ENCODE data around the gene SHANK2.
A peak's percentile ranks its signal among the peaks of the same experiment; 100 is the strongest.
"Not testable (repeated sequence)": the region's sequence is repeated elsewhere in the genome, so short reads cannot be mapped to it uniquely, and the experiment has no call there.

Gene SHANK2

DNA sequence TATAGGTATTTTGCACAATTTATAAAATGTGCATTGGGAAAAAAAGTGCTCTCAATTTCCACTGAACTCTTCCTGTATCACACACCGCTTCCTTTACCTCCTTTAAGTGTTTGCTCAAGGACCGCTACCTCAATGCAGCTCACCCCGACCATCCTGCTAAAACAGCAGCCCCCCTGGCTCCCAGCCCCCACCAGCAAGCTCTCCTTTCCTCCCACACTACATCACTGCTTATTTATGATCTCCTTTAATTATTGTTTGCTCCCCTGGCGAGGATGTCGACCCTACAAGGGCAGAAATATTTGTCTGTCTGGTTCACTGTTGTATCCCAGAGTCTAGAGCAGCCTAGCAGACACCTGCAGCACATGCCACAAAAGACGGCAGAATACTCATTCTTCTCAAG lies 10.0 kb downstream of the SHANK2 start:
- DNase-seq: no peak

- no peak for DNase-seq
These were observed 10.6 kb downstream of the SHANK2 start for GRCh38 chr11:71241721-71242259.

GRCh38 chr11:71240865-71241691 lies 11.3 kb downstream of the SHANK2 start:
- DNase-seq: peak; percentile 11 to 59

- no peak for DNase-seq
These were observed 12.2 kb downstream of the SHANK2 start for GRCh38 chr11:71240061-71240690.

GRCh38 chr11:71239581-71239980 lies 12.8 kb downstream of the SHANK2 start:
- DNase-seq: no peak

GRCh38 chr11:71238941-71239340 lies 13.4 kb downstream of the SHANK2 start:
- no peak for DNase-seq

DNA sequence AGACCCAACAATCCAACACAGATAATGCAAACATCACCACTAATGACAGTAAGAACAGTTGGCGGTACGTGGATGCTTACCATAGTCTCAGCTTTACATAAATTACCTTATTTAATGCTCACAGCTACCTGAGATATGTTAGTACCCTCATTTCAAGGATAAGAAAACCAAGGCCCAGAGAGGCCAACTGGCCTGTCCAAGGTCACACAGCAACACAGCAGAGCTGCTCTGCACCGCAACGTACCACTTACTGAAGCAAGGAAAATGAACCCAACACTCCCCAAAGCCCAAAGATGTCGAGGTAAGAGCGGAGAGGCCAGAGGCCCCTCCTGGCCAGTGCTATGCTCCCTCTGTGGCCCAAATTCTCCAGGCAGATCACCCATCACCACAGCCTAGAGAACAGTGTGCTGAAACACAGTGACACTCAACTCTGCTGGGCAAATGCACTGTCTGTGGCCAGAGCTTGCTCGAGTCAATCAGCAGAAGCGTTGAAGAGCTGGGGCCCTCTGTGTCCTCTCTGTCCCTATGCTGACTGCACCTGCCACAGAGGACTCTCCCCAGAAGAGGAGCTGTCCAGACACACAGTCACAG lies 14.0 kb downstream of the SHANK2 start:
- no peak for DNase-seq

DNA sequence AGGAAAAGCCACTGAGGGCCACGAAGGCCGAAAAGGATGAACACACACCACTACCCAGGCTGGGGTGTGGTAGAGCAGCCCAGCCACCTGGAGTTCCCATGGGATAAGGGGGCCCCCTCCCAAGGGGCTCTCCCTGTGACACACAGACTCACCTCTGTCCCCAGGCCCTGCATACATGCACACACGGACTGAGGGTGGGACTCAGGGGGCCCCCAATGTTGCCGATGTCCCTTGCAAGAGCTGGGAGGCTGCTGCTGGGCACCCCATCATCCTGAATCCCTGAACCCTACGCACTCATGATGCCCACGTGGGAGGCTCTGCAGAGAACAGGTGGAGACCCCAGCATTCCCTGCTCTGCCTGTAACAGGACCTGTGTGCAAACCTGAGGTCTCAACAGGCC lies 14.5 kb downstream of the SHANK2 start:
- no peak for DNase-seq

- DNase-seq: no peak
These were observed 15.4 kb downstream of the SHANK2 start for GRCh38 chr11:71236836-71237475.

GRCh38 chr11:71235719-71236118 lies 16.7 kb downstream of the SHANK2 start:
- DNase-seq: no peak

GRCh38 chr11:71233896-71234852 lies 18.2 kb downstream of the SHANK2 start:
- DNase-seq: not testable (repeated sequence)

- no peak for DNase-seq
These were observed 20.0 kb downstream of the SHANK2 start for GRCh38 chr11:71232364-71232763.

DNA sequence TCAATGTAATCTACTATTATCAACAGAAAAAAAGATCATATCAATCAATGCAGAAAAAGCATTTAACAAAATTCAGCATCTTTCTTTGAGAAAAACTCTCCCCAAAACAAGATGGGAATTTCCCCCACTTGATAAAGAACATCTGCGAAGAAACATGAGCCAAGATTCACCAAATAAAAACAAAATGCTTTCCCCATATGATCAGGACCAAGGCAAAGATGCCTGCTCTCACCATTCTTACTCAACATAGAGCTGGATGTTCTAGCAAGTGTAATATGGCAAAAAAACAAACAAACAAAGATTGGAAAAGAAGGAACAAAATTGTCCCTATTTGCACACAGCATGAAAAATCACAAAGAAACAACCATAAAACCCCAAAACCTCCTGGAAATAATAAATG lies 23.4 kb downstream of the SHANK2 start:
- DNase-seq: no peak

DNA sequence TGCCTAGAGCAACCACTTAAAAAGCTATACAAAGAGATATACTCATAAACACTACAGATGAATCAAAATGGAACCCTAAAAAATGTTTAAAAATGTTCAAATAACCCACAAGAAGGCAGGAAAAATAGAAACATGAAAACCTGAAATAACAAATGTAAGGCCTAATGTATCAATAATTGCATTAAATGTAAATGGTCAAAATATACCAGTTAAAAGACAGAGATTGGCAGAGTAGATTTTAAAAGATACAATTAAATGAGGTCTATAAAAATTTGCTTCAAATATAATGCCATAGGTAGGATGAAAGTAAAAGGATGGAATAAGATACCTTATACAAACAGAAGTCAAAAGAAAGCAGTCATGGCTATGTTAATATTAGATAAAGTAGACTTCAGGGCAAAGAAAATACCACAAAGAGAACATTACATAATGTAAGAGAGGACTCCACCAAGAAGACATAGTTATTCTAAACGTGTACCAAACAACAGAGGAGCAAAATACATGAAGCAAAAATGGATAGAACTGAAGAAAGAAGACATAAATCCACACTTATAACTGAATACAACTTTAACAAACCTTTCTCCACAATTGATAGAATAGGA lies 25.2 kb downstream of the SHANK2 start:
- no peak for DNase-seq

DNA sequence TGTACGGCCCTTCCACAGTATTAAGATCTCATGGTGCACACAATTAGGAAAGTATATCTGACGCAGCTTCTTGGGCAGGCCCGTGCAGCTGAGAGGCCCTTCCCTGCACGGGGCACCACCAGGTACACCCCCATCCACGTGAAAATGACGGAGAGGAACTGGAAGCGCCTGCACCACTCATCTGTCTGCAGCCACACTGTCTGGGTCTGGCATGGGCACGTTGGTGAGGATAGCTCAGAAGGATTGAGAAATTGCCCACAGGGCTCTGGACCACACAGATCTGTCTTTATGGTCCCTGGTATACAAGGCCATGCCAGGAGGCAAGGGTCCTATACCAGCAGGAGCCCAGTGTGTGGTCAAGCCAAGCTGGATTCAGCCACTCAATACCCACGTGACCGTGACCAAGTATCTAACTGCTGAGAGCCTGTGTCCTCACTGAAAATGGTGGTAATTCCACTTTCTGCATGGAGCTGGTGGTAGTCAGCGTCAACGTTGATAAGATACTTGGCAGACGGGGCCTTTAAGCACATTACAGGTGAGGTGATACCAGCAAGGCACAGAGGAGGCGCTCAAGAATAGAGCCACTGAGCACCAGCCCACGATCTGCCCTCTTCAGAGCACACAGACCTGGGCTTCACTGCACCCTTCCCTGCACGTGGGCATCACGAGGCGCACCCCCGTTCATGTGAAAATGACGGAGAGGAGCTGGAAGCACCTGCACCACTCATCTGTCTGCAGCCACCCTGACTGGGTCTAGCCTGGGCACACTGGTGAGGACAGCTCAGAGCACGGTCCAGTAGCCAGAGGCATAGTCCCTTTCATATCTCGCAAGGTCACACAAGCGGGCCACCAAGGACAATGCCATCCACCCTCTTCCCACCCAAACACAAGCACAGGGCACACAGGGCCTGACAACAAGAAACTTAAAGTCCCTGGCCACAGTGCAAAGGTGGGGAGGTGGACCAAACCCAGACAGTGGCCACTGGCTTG lies 28.4 kb downstream of the SHANK2 start:
- DNase-seq: no peak

DNA sequence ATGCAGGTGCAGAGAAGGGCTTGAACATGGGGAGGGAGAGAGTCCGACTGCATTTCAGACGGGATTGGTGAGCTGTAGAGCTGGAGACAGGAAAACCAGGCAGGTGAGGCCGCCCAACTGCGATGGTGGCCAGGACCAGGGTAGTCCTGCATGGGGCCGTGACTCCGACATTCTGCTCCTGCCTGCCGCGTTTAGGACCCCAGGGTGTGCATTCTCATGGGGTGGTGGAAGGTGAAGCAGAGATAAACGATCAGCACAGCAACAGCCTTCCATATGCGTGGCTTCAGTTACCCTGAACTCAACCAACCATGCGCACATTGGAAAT lies 29.3 kb downstream of the SHANK2 start:
- no peak for DNase-seq

- DNase-seq: no peak
These were observed 29.9 kb downstream of the SHANK2 start for GRCh38 chr11:71222318-71223080.

- no peak for DNase-seq
These were observed 30.6 kb downstream of the SHANK2 start for GRCh38 chr11:71221821-71222220.

DNA sequence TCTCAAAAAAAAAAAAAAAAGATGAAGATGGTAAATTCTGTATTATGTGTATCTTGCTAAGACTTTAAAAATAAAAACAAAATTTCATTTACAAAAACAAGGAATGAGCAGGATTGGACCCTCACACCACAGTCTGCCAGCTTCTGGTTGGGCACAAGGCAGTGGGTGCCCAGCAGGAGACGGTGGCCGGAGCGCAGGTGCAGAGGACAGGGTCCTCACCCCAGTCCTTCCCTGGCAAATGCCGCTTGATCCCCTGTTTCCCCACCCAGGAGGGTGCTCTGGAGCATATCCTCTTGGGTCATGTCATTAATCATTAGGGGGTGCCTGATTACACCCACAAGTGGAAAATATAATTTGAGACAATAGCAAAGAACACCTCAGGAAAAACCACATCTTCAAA lies 31.2 kb downstream of the SHANK2 start:
- DNase-seq: no peak

All from NCI-H526 (cell line).